Neuron (in vitro differentiated cells): ENCODE data around the gene ALDH4A1.
A peak's percentile ranks its signal among the peaks of the same experiment; 100 is the strongest.

Experiments used
- H2AFZ ChIP-seq: one replicate; pipeline ENCODE4 v1.6.1; 2013; ENCODE audit warnings: low read depth, mild to moderate bottlenecking, inconsistent platforms, low read length, moderate library complexity
- H3K27me3 ChIP-seq: one replicate; pipeline ENCODE4 v1.6.1; 2013; ENCODE audit warnings: low read length; ENCODE audit not compliant: insufficient read depth
- H3K36me3 ChIP-seq: one replicate; pipeline ENCODE4 v1.6.1; 2013; ENCODE audit warnings: low read length; ENCODE audit not compliant: insufficient read depth
- H3K4me1 ChIP-seq: one replicate; pipeline ENCODE4 v1.6.1; 2013; ENCODE audit warnings: low read length; ENCODE audit not compliant: insufficient read depth
- H3K4me3 ChIP-seq: 2 replicates; pipeline ENCODE4 v1.5.1; 2013; ENCODE audit warnings: mild to moderate bottlenecking, low read length, moderate library complexity
- H3K9me3 ChIP-seq: one replicate; pipeline ENCODE4 v1.6.1; 2013; ENCODE audit warnings: low read length

ALDH4A1 gene, protein sequence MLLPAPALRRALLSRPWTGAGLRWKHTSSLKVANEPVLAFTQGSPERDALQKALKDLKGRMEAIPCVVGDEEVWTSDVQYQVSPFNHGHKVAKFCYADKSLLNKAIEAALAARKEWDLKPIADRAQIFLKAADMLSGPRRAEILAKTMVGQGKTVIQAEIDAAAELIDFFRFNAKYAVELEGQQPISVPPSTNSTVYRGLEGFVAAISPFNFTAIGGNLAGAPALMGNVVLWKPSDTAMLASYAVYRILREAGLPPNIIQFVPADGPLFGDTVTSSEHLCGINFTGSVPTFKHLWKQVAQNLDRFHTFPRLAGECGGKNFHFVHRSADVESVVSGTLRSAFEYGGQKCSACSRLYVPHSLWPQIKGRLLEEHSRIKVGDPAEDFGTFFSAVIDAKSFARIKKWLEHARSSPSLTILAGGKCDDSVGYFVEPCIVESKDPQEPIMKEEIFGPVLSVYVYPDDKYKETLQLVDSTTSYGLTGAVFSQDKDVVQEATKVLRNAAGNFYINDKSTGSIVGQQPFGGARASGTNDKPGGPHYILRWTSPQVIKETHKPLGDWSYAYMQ

DNA sequence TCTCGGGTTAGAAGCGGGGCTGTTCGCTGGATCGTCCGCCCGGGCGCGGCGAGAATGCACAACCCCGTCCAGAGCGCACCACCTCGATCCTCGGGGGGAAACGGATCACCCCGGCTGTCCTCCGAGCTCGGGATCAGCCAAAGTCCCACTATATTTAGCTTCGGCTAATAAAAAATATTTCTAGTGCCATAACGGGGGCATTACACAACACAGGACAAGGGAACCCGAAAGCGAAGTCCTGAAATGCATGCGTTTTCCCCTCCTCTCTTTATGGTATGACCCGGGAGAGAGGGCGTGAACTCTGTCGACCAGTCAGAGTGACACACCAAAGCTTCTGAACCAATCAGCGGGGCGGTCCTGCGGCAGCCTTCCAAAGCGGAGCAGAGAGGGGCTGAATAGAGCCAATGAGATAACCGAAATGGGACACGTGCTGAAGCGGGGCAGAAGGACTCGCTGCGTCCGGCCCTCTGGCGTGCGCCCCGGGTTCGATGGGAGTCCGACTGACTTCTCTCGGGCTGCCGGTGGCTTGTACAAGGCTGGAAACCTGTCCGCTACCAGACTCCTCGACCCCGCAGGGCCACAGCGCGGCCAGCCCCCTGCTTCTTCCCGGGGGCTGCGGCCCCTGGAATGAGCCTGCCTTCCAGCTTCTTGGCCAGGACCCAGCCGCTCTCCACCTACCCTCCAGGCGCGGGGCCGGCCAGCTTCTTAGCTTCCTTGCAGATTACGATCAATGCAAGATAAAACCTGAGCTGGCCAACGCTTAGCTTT is at the start of gene ALDH4A1:
ALDH4A1 (minus strand) TSS at position 33 of the 768 bp plus-strand sequence; CDS start at position 1, 32 bp downstream.
- Histone ChIP-seq H2AFZ (peak within 1 kb of the TSS; percentile 81), H3K9me3 (no peaks in the 10 kb centered on the region), H3K36me3 (no peaks in the 10 kb centered on the region), H3K4me1 (peaks cover 8% of the 10 kb centered on the region), H3K4me3 (peak within 1 kb of the TSS; percentile 90), H3K27me3 (no peaks in the 10 kb centered on the region)

DNA sequence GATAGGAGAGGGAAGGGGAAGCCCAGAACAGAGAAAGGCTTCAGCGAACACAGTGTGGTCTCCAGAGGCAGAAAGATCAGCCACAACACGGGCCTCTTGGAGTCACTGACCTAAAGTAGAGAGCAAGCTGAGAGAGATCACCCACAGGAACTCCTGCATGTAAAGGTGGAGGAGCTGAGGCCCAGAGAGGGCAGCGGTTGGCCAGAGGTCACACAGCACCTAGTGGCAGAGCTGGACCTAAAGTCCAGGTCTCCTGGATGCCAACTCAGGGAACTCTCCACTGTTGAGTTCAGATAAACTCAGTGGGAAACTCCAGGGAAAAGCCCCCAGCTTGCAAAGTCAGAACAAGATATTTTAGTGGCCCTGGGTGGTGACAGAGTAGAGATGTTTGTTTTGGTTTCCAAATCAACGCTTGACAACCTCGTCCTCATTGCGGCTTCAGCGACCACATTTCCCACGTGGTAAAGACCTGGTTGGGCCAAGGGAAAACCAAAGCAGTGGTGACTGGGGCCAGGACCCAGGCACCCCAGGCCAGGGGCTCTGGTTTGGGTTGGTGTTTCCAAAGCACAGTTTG is 49.5 kb upstream of the ALDH4A1 start:
- Histone ChIP-seq H3K27me3 (no peaks in the 10 kb centered on the region), H3K9me3 (no peaks in the 10 kb centered on the region)

DNA sequence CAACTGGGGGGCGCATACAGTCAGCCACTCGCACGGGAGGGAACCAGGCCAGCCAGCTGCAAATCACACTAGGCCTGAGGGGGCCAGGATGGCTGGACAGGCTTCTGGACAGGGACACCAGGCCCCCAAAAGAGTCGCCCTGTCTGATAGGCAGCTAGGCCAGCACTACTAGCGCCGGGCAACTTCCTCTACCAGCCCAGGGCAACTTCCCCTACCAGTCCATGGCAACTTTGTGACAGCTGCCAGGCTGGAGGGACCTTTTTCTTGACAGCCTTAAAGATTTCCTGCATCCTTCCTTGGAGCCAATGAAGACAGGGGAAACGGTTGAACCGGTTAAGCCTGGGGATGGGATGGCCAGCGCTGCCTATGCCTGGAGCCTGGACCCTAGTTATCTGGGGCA is 49.1 kb upstream of the ALDH4A1 start:
- Histone ChIP-seq H3K4me1 (peaks cover 45% of the 10 kb centered on the region), H3K36me3 (no peaks in the 10 kb centered on the region), H3K4me3 (no peak overlapping the region), H3K9me3 (no peaks in the 10 kb centered on the region), H2AFZ (no peak overlapping the region), H3K27me3 (no peaks in the 10 kb centered on the region)

More for the DNA sequence above, 49.5 kb upstream of the ALDH4A1 start:
- no peak overlapping the region for H3K4me3 ChIP-seq
- H3K4me1 ChIP-seq, result peaks cover 44% of the 10 kb centered on the region
- H2AFZ ChIP-seq, result no peak overlapping the region
- H3K36me3 ChIP-seq, result no peaks in the 10 kb centered on the region

DNA sequence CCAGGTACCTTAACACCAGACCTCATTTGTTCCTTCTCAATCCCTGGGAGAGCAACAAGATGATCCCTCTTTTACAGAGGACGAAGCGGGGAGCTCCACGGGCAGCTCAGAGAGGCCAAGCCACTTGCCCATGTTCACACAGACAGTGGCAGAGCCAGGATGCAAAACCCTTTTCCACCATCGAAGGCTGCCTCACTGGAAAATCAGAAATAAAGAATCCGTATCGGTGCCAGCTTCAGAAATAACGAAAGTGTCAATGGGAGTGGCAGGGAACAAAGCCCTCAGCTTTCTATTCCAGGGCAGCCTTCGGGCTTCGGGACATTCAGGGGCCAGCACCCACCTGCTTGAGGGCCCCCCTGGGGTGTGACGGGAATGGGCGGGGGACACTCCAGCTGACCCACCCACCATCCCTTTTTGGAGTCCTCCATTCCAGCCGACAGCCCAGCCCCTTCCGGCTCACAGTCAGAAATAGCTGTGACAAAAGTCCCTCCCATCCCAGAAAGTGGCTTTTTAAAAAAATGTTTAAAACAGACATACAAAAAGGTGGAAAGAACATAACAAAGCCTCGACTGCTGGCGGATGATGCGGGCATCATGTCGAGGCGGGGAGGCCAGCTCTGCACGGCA is 48.2 kb upstream of the ALDH4A1 start:
- Histone ChIP-seq H2AFZ (peak overlapping the region; percentile 28), H3K9me3 (no peaks in the 10 kb centered on the region), H3K4me3 (peak overlapping the region; percentile 37), H3K36me3 (no peaks in the 10 kb centered on the region), H3K27me3 (no peaks in the 10 kb centered on the region), H3K4me1 (peaks cover 49% of the 10 kb centered on the region)

DNA sequence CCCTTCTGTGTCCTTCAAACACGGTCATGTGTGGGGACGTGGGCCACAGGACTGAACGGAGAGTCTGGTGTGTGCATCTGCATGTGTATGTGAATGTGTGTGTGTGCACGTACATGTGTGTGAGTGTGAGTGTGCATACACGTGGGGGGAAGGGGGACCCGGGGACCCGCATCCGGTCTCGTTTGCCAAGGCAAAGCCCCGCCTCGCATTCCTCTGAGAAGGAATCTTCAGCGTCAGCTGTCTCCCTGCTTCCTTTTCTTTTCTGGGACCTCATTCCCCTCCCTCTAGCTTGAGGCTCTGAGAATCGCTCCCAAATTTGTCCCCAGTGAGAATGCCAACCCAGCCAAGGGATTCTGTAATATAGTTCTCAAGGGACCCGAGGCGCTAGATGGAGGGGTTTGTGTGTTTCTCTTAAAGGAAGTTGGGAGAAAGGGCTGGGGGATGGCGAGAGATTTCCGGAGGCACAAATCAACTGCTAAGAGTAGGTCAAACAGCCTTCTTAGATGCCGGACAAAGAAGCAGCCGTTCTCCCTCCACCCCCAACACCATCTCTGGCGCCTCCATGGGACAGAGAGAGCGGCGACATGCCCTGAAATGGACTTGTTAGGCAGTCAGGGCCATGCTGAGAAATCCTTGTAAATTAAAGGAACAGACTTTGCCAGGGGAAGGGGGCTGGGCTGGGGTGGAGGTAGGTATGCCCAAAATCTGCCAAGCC is 47.5 kb upstream of the ALDH4A1 start:
- H3K4me3 ChIP-seq, result peak overlapping the region; percentile 37
- no peaks in the 10 kb centered on the region for H3K27me3 ChIP-seq
- no peaks in the 10 kb centered on the region for H3K36me3 ChIP-seq
- H3K9me3 ChIP-seq, result no peaks in the 10 kb centered on the region
- H2AFZ ChIP-seq, result peak overlapping the region; percentile 28
- peaks cover 50% of the 10 kb centered on the region for H3K4me1 ChIP-seq

DNA sequence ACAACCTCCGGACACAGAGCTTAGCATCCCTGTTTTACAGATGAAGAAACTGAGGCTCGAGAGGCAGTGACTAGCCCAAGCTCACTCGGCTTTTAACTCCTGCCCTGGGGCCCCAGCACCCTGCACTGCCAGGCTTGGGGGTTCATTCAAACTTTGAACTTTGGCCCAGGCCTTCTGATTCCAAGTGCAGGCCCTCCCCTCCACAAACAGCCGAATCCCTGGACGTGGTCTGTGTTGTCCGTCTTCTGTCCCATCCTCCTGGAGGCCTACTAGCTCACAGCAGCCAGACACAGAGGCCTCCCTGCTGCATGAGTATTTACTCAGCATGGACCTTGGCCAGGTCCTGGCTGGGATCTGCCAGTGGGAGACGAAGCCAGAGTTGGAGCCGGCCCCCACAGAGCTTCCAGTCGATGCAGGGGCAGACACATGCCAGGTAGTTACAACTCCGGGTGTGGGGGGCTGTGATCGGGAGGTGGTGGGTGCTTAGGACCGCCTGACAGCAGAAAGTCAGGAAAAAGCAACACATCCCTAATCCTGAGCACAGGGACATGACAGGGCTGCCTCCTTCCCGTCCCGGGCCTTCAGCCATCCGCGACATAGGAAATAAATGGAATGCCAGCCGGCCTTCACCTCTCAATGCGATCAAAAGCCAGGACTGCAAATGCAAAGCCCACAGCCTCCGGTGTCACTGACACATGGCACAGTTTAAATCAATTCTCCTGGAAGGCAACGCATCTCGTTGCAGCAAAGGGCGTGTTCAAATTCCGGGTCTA is 46.7 kb upstream of the ALDH4A1 start:
- Histone ChIP-seq H3K9me3 (no peaks in the 10 kb centered on the region), H3K4me3 (peak overlapping the region; percentile 37), H3K27me3 (no peaks in the 10 kb centered on the region), H3K36me3 (no peaks in the 10 kb centered on the region), H3K4me1 (peaks cover 48% of the 10 kb centered on the region), H2AFZ (peak overlapping the region; percentile 28)

DNA sequence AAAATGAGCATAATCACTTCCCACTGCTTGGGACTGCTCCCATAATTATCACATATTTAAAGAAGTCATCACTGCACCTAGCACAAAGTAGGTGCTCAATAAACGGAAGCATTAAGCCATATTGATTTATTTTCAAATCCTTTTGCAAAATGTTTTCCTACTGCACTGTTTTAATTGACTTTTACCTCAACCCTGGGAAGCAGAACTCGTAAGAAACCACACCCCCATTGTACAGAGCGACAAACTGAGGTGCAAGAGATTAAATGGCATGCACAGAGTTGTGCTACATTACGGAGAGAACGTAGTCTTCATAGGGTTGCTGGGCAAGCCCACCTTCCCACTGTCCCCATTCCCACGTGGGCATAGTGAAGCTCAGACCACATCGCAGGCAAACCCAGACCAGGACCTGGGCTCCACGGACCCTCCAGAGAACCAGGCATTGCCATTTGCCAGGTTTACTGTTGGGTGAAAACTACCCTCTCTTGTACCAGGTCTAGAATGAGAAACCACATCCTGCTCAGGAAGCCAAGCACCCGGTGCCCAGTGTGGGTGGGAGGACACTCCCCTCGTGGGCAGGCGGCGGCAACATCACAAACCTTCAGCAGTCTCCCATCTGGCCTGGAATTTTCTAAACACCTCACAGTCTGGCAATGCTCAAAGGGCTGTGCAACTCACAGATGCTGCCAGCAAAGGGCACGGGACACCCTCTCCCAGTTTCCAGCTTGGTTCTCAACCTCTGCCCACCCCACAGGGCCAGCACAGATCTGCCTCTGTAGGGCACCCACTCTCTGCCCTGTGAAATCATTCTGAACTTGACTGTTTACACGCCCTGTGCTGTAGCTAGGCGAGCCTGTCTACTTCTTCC is 45.9 kb upstream of the ALDH4A1 start:
- peaks cover 48% of the 10 kb centered on the region for H3K4me1 ChIP-seq
- no peak overlapping the region for H3K4me3 ChIP-seq
- no peaks in the 10 kb centered on the region for H3K27me3 ChIP-seq
- no peaks in the 10 kb centered on the region for H3K36me3 ChIP-seq
- H3K9me3 ChIP-seq, result no peaks in the 10 kb centered on the region
- no peak overlapping the region for H2AFZ ChIP-seq

DNA sequence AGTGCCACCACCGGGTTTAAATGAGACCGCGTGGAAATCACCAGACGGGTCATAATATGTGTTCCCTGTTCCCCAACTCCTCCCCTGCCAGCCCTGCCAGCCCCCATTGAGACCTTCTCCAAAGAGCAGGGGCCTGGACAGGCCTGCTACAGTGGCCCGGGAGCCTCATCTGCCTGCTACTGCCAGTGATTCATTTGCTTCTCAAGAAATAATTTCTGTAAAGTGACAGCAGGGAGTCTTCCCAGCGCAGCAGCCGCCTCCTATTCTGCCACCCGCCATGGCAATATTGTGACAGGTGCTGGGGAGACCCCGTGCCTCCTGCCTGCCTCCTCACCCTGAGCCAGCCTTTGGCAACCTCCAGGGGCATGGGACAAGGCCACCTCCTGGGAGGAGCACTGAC is 45.2 kb upstream of the ALDH4A1 start:
- H3K27me3 ChIP-seq, result no peaks in the 10 kb centered on the region

DNA sequence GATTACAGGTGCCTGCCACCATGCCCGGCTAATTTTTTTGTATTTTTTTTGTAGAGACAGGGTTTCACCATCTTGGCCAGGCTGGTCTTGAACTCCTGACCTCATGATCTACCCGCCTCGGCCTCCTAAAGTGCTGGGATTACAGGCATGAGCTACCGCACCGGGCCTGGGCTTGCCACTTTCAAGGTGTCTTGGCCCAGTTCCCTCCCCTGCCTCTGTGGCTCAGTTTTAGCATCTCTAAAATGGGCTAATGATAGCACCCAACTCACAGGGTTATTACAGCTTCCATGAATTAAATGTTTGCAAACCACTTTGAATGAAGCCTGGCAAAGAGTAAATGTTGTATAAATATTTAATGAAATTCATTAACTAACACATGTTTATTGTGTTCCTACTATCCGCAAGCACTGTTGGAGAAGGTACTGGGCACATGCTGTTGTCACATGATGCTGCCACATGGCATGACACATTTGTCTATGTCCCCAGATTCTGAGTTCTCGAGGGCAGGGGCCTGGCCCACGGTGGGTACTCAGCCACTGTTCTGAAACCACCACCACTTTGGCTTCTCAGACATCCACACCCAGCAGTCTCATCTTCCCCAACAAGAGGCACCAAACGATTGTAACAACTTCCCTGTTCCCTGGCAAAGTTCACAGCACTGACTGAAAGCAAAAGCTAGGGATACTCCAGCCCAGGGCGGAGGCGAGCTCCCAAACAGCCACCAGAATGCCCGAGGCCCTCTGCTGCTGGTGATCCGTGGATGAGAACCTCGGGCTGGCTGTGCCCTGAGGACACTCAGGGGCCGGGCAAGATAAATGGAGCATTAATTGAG is 44.4 kb upstream of the ALDH4A1 start:
- H3K27me3 ChIP-seq, result no peaks in the 10 kb centered on the region
- no peaks in the 10 kb centered on the region for H3K36me3 ChIP-seq
- no peak overlapping the region for H3K4me3 ChIP-seq
- H3K9me3 ChIP-seq, result no peaks in the 10 kb centered on the region
- H3K4me1 ChIP-seq, result peaks cover 54% of the 10 kb centered on the region
- no peak overlapping the region for H2AFZ ChIP-seq

More for the DNA sequence above, 45.2 kb upstream of the ALDH4A1 start:
- no peaks in the 10 kb centered on the region for H3K36me3 ChIP-seq
- no peak overlapping the region for H3K4me3 ChIP-seq
- peaks cover 48% of the 10 kb centered on the region for H3K4me1 ChIP-seq
- no peak overlapping the region for H2AFZ ChIP-seq
- no peaks in the 10 kb centered on the region for H3K9me3 ChIP-seq

DNA sequence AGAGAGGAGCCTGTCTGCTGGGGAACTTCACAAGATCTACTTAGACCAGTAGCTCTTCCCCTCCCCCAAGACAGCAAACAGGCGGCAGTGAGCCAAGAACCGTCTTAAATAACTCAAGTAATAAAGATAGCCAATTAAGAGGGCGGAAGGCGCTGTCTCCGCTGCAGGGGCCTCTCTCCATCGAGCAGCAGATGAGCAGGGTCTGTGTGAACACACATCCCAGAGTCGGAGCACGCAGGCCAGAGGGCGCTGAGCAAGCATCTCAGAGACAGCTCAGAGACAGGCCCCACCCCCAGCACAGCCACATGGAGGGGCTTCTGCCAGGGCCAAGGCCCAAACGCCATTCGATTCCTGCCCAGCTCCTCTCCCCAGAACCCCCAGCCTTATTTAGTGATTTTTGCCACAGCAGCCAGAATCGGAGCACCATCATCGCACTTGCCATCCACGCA is 43.1 kb upstream of the ALDH4A1 start:
- Histone ChIP-seq H3K4me1 (peaks cover 55% of the 10 kb centered on the region), H3K27me3 (no peaks in the 10 kb centered on the region), H3K9me3 (no peaks in the 10 kb centered on the region), H3K4me3 (no peak overlapping the region), H3K36me3 (no peaks in the 10 kb centered on the region), H2AFZ (no peak overlapping the region)
